Measurements from ENCODE around the gene MID1. TPM values are rescaled to one million over a fixed set of nuclear protein-coding genes. Genes with fewer than 3 reads are reported as not detected.

The MID1 gene, protein sequence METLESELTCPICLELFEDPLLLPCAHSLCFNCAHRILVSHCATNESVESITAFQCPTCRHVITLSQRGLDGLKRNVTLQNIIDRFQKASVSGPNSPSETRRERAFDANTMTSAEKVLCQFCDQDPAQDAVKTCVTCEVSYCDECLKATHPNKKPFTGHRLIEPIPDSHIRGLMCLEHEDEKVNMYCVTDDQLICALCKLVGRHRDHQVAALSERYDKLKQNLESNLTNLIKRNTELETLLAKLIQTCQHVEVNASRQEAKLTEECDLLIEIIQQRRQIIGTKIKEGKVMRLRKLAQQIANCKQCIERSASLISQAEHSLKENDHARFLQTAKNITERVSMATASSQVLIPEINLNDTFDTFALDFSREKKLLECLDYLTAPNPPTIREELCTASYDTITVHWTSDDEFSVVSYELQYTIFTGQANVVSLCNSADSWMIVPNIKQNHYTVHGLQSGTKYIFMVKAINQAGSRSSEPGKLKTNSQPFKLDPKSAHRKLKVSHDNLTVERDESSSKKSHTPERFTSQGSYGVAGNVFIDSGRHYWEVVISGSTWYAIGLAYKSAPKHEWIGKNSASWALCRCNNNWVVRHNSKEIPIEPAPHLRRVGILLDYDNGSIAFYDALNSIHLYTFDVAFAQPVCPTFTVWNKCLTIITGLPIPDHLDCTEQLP
- total RNA-seq: 7.3 TPM
- long read RNA-seq, full-length matches to known transcripts: 7 of 9 reads
- long read RNA-seq, partial matches to known transcripts: 2 of 9 reads
- long read RNA-seq, other reads (novel, unspliced or antisense): 0 of 9 reads

DNA sequence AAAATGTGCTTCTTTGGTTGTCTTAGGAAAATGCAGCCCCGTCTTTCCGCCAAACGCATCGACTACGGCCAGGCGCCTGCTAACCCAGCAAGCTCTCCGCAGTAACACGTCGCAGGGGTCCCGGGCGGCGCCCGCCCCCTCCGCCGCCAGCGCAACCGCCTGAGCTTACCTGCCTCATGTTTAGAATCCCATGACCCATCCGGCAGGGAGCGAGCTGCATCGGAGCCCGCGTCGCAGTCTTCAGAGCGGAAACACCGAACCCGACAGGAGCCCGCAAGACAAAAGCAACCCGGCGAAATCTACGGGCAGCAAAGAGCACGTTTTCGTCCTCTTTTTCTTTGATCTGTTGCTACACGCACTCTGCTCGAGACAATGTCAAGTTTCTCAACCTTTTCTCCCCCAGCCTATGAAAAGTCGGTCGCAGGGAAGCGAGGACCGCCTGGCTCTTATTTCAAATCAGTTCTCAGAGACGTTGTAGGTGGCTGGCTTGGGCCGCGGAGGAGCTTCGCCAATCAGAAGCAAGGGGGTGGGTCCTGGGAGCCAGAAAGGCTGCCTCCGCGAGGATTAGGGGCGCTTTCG lies at the start of gene MID1:
Gene MID1 (minus strand): TSS at position 465 of the 579 bp plus-strand sequence. CDS start 53,038 bp downstream, outside the sequence.
- peak; percentile 79 for DNase-seq
- peak; percentile 93 for ATAC-seq (ENCODE audit: poor library complexity)
- intact Hi-C loops (cut with DNase I): no loop called here

DNA sequence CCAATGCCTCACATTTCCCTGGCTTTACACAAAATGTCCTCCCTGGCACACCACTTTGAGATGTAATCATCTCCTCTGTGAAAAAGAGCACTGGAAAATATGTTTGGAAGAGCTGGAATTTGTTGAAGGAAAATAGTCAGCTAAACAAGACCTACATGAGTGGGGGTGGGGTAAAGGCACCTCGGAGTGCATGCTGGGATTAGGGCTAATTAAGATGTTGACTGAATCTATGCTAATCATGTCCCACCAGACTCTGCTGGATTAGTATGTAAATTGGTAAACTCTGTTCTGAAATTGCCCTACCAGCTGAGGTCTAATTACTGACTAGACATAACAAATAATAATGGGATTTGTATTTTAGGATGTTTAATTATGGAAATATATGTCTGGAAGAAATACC lies 46.8 kb upstream of the MID1 start:
- no peak for ATAC-seq (ENCODE audit: poor library complexity)
- intact Hi-C loops (cut with DNase I): no loop called here
- no peak for DNase-seq

DNA sequence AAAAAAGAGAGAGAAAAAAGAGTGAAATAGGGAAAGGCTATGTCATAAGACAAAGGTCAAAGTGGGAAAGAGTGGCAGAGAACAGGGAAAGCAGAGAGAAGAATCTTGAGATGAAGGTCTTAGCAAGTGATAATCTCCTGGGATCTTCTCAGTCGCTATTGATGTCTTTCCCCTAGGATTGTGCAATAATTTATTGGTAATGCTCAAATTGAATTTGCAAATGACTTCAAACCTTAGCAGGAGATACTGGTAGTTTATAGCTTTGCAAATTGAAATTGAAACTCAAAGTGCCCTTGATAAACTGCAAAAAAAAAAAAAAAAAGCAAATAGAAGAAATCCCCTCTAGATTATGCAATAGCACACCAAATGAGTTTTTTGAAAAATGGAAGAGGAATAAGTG lies 45.7 kb upstream of the MID1 start:
- intact Hi-C loops (cut with DNase I): no loop called here
- ATAC-seq (ENCODE audit: poor library complexity): no peak
- DNase-seq: no peak

DNA sequence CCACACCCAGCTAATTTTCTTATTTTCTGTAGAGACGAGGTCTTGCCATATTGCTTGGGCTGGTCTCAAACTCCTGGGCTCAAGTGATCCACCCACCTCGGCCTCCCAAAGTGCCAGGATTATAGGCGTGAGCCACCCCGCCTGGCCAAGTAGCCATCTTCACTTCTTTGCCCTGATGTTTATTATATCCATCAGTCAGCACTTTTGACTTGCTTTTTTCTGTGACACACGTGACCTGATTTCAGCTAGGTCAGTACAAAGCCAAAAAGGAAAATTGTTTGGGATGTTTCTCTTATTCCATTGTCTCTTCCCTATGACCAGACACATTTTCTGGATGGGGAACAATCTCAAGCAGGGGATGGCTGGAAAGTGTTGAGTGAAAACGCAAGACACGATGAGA lies 45.3 kb upstream of the MID1 start:
- no peak for ATAC-seq (ENCODE audit: poor library complexity)
- intact Hi-C loops (cut with DNase I): no loop called here
- no peak for DNase-seq

DNA sequence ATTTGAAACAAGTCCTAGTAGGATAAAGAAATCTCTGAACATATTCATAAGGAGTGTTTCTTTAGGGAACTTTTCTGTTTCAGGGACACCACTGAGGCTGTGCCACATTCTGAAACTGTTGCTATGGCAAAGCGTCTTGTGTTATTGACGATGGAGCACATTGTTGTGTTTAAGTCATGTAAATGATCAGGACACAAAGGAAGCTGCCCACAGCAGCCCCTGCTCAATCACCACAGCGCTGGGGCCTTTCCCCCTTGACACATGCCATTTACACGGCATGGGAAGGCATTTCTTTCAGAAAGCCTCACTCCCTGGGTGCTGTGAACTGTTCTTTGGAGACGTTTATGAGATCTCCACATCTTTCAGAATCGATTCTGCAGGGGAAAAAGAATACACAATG lies 39.8 kb upstream of the MID1 start:
- no peak for ATAC-seq (ENCODE audit: poor library complexity)
- DNase-seq: no peak
- intact Hi-C loops (cut with DNase I): no loop called here

DNA sequence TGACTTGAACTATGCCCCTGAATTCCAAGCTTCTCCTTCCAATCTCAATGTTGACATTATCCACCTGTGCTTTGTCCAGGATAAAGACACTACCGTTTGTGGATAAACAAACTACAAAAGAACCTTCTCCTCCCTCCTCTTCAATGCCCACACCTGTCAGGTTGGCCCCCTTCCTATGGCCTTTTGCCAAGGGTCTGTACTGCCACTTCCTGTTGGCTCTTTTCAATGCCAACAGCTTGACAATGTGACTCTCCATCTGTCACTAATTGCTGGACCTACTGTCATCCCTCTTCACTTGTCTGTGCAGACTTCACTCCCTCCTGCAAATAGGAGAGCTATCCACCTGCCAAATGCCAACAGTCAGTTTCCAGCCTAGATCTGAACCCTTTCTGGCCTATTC lies 35.8 kb upstream of the MID1 start:
- DNase-seq: no peak
- intact Hi-C loops (cut with DNase I): no loop called here
- ATAC-seq (ENCODE audit: poor library complexity): no peak

DNA sequence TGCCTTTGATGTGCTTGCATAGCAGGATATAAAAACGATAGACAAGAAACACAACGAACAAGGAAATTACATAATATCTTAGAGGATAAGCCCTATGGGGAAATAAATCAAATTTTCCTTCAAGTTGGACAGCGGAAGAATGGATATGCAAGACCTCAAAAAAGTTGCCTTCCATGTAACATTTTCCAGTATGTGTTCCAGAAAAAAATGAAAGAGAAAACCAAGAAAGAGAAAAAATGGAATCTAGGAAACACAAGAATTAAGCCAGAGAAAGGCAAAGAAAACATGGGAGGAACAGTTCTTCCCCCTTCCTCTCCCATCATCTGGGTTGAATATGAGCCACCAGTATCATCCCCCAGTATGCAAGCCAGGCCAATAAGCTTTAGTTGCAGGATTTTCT lies 34.6 kb upstream of the MID1 start:
- intact Hi-C loops (cut with DNase I): no loop called here
- no peak for DNase-seq
- ATAC-seq (ENCODE audit: poor library complexity): no peak

DNA sequence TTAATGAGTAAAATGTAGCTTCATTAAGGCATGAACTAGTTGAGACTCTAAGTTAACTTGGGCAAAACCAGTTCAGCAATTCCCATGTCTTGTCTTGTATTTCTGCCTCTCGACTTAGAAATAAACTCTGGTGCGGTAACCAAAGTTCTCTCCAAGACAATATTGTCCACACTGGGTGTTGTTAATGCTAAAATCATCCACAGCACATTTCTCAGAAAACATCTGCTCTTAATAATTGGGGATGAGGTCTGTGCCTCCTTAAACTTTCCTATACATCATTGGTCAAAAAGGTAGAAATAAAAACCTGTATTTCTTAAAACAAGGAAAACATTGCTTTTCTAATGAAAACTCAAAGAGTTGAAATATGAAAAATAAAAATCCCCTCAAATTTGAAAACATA lies 32.9 kb upstream of the MID1 start:
- ATAC-seq (ENCODE audit: poor library complexity) (no peak), DNase-seq (no peak)
- intact Hi-C loops (cut with DNase I): no loop called here

DNA sequence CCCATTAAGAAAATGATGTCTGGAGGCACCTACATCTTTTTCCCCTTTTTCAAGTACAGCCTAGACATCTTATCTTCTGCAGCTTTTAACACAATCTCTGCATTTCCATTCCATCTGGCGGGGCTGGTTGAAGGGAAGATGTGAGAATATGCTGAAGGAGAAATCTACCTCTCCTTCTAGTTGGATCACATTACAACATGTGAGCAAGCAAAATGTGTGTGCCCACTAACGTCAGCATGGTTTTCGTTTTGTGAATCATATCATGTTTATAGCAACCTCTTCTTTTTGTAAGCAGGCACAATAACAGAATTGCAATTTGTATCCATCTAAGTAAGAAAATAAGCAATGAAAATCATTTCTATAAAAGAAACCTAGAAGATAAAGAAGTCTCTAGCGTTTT lies 28.9 kb upstream of the MID1 start:
- DNase-seq (no peak), ATAC-seq (ENCODE audit: poor library complexity) (no peak)
- intact Hi-C loops (cut with DNase I): no loop called here

DNA sequence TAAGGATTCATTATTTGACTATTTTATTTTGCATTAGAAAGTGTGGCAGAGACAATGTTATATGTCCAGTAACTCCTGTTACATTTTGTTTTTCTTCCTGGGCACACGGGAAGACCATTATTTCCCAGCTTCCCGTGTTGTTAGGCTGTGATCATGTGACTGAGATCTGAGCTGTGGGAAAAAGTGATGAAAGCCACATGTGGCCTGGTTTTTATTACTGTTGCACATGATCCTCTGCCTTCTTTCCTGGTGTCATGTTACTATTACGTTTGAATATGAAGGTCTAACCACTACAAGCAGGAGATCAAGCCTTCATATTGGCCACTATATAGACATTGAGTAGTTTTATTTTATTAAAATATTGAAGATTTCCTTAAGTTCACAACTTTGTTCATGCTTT lies 28.2 kb upstream of the MID1 start:
- ATAC-seq (ENCODE audit: poor library complexity) (no peak), DNase-seq (no peak)
- intact Hi-C loops (cut with DNase I): no loop called here

DNA sequence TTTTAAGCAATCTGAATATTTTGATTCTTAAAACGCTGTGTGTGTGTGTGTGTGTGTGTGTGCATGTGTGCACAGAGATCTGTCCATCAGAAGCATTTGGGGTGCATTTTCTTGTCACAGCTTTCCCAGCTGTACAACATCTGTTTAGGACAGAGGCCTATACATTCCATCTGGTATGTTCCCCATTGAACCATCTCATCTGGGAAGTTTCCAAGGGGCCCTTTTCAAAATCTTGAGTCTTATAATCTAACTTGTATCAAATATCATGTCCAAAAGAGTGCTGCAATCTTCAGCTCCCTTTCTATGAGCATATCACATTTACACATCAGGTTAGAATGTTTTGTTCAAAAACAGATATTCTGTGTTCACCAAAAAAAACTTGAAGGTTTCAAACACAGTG lies 16.5 kb upstream of the MID1 start:
- no peak for DNase-seq

DNA sequence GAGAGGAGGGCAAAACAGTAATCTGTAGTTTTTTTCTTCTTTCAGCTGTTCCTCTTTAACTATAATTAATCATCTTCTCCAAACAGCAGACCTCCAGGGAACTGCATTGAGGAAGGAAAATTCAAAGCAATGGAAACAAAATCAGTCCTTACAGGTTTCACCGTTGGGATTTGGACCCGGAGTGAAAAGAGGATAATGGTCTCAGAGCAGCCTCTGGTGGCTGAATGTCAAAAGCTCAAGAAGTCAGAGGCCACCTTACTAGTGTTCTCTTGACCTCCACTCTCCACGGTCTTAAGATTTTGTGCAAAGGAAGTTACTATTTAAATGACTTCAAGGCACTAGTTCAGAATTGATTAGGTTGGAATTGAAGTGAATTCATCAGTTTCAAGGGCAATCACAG lies 16.0 kb upstream of the MID1 start:
- peak; percentile 80 for ATAC-seq (ENCODE audit: poor library complexity)
- intact Hi-C loops (cut with DNase I): loop anchor here (10.0 kb wide), 1 partner anchor 442 kb away; no protein-coding TSS in a partner anchor
- no peak for DNase-seq

More for the DNA sequence above, 16.5 kb upstream of the MID1 start:
- ATAC-seq (ENCODE audit: poor library complexity): no peak
- intact Hi-C loops (cut with DNase I): loop anchor here (10.0 kb wide), 1 partner anchor 442 kb away; no protein-coding TSS in a partner anchor

DNA sequence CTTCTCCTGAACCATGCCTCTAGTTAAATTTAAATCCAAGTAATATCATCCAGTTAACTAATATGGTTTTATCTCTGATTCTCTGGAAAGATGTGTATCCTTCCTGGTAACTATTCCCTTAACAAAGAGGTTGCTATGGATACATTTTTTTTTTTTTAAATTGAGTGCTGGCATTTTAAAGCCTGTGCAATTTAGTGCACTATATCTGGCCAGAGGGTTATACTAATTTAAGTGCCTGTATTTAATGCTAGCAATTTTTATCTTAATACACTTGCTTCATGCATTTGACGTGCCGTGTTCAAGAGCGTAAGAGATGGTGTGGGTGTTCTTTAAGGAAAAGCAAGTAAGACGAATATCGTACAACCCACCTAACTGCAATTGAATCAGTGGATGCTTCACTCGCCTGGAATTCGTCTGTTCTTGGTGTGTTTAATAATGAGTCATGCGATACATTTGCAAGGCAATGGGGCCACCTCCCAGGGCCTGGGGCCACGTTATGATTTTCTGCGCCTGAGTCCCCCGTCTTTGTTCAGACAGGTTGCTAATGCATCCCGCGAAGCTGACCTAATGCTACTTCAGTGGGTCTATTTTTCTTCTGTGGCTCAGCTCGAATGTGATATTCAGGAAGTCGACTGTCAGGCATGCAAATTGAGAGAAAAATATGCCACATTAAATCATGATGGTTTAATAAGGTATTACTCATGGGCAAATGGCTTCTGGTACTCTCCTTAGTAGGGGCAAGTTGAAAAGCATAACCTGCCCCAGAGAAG lies 14.2 kb upstream of the MID1 start:
- ATAC-seq (ENCODE audit: poor library complexity): no peak
- intact Hi-C loops (cut with DNase I): loop anchor here (10.0 kb wide), 1 partner anchor 440 kb away; no protein-coding TSS in a partner anchor
- no peak for DNase-seq

DNA sequence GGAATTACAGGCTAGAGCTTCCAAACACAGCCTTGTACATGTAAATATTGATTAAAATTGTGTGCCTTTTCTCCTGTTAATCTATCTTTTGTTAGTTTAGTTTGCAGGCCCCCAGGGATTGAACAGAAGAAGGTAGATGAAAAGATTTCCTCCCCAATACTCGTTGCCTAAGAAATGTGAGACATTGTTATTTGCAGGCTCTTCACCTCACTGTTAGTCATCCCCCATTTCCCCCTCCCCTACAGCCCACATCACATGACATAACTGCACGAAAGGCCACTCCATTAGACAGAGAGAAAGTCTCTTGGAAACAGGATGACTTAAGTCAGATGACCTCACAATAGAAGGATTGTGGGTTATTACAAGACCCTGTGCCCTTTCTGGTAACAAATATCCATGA lies 13.3 kb upstream of the MID1 start:
- DNase-seq (no peak), ATAC-seq (ENCODE audit: poor library complexity) (peak; percentile 77)
- intact Hi-C loops (cut with DNase I): loop anchor here (10.0 kb wide), 1 partner anchor 439 kb away; no protein-coding TSS in a partner anchor

DNA sequence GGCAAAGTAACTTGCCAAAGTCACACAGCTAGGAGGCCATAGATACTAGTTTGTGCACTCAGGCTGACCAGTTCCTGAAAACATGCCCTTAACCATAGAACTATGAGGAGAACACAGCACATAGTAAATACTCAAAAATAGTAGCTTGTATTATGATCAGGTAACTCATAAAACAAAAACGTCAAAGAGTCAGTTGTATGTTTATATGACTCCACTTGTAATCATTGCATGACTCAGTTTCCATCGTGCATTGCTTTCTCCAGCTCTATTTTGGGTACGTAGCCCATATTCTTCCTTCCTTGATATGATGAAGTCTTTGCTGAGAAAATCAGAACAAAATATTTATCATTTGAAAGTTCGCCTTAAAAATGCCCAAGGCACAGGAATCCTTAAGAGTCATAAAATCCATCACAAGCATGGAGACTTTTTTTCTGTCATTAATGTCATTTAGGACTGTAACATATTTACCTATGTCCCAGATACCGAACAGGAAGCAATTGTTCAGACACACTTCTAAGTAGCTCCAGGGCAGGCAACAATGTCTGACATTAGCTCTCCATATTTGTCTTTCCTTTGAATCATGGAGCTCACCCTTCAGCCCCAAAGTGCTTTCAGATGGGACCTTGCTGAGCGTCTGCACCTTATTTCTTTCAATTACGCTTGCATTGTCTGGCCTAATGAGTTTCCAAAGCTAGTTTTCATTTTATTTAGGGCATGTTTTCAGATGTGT lies 11.2 kb upstream of the MID1 start:
- DNase-seq (no peak), ATAC-seq (ENCODE audit: poor library complexity) (no peak)
- intact Hi-C loops (cut with DNase I): loop anchor here (10.0 kb wide), 1 partner anchor 437 kb away; no protein-coding TSS in a partner anchor

DNA sequence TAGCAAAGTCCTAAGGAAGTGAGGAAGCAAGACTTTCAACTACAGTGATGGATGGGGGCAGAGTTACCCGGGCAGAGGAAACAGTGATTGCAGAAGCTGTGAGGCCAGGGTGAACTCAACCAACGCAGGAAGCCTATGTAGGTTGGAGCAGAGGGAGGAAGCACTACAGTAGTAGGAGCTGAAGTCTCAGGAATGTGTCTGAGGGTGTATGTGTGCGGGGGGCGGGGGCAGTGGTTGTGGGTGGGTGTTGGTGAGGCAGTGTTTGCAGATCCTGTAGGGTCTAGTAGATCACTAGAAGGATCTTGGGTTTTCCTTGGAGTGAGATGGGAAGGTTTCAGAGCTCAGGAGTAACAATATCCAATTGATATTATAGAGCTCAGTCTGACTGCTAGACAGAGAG lies 9.9 kb upstream of the MID1 start:
- intact Hi-C loops (cut with DNase I): loop anchor here (10.0 kb wide), 1 partner anchor 436 kb away; no protein-coding TSS in a partner anchor
- no peak for ATAC-seq (ENCODE audit: poor library complexity)

DNA sequence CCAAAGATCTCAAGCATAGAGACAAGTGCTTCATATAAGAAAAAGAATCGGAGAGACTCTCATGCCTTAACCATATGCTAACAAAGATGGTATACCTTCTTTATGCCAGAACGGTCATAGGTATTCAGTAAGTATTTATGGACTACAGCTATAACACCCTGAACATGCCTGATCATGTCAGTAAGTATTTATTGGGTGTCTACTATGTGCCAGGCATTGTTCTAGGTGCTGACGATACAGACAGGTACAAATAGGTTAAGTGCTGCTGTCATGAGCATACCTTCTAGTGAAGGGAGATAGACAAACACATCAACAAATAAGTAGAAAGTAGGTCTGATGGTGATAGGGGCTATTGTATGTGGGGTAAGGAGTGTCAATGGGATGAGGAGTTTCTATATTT lies 9.5 kb upstream of the MID1 start:
- DNase-seq (no peak), ATAC-seq (ENCODE audit: poor library complexity) (no peak)
- intact Hi-C loops (cut with DNase I): loop anchor here (10.0 kb wide), 1 partner anchor 435 kb away; no protein-coding TSS in a partner anchor

More for the DNA sequence above, 9.9 kb upstream of the MID1 start:
- DNase-seq: no peak

DNA sequence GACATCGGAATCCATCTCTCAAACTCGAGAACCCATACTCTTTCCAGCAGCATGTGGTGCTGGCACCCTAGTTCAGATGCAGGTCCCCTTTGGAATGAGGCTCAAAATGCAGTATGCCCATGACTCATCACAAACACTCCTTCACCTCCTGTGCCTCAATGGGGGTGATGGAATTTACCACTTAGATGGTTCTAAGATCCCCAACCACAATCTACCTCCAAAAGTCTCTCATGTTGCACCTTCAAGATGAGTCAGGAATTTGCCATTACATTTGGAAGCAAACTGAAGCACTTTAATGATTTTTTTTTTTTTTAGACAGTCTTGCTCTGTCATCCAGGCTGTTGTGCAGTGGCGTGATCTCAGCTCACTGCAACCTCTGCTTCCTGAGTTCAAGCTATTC lies 8.5 kb upstream of the MID1 start:
- no peak for DNase-seq
- intact Hi-C loops (cut with DNase I): no loop called here
- ATAC-seq (ENCODE audit: poor library complexity): no peak

Measured in Right ventricle myocardium superior (tissue), 1 donor.